ENCODE measurements around the gene NOS2.

The NOS2 gene

GRCh38 chr17:27818401-27819105, 18.2 kb upstream of the NOS2 start:
- DNase-seq: no peak

- no peak for DNase-seq
Observed at GRCh38 chr17:27817731-27818130, 17.4 kb upstream of the NOS2 start.

- no peak for DNase-seq
Observed at GRCh38 chr17:27816946-27817345, 16.6 kb upstream of the NOS2 start.

- no peak for DNase-seq
Observed at GRCh38 chr17:27811961-27812360, 11.6 kb upstream of the NOS2 start.

GRCh38 chr17:27810902-27811557, 10.7 kb upstream of the NOS2 start:
- no peak for DNase-seq

- DNase-seq: peak; percentile 63
Observed at GRCh38 chr17:27810211-27810901, 10.0 kb upstream of the NOS2 start.

- no peak for DNase-seq
Observed at GRCh38 chr17:27809555-27809954, 9.2 kb upstream of the NOS2 start.

- peak; percentile 46 for DNase-seq
Observed at GRCh38 chr17:27808628-27809027, 8.3 kb upstream of the NOS2 start.

- DNase-seq: peak; percentile 59
Observed at GRCh38 chr17:27807567-27808470, 7.5 kb upstream of the NOS2 start.

- peak; percentile 87 for DNase-seq
Observed at GRCh38 chr17:27805520-27806146, 5.3 kb upstream of the NOS2 start.

GRCh38 chr17:27804113-27804512, 3.8 kb upstream of the NOS2 start:
- no peak for DNase-seq

GRCh38 chr17:27802962-27803680, 2.8 kb upstream of the NOS2 start:
- DNase-seq: no peak

GRCh38 chr17:27802033-27802432, 1.7 kb upstream of the NOS2 start:
- no peak for DNase-seq

- no peak for DNase-seq
Observed at GRCh38 chr17:27798376-27798775, 2.0 kb downstream of the NOS2 start.

- DNase-seq: no peak
Observed at GRCh38 chr17:27797390-27798091, 2.8 kb downstream of the NOS2 start.

- no peak for DNase-seq
Observed at GRCh38 chr17:27793906-27794569, 6.3 kb downstream of the NOS2 start.

GRCh38 chr17:27793168-27793905, 7.0 kb downstream of the NOS2 start:
- no peak for DNase-seq

GRCh38 chr17:27792095-27792494, 8.2 kb downstream of the NOS2 start:
- DNase-seq: no peak

GRCh38 chr17:27788919-27789318, 11.4 kb downstream of the NOS2 start:
- no peak for DNase-seq
